K562 (cell line): ENCODE data around the gene KRT80. TPM values are rescaled to one million over a fixed set of nuclear protein-coding genes. Genes with fewer than 3 reads are reported as not detected.

Experiments
- ATAC-seq: fragments of 200-7000 bp; cut with Tn5 transposase; 3 replicates; pipeline ENCODE4 v1.9.1; 2020; ENCODE audit warnings: moderate library complexity
- BruUV-seq: library from RNA; stranded (reverse); fragments of 400-500 nt; replicated peaks from 2 replicates; lab custom pipeline; 2021; lab: Mats Ljungman, UMichigan
- CTCF ChIA-PET: fragments of 300-600 bp; formaldehyde crosslinking; extraction: SDS; loops from one replicate; lab custom pipeline; 2021; ENCODE audit warnings: low intra/inter-chr PET ratio; lab: Yijun Ruan, JAX
- POLR2A ChIA-PET: fragments of 300-600, 350-650 bp; sonication (Branson Sonifier 250); formaldehyde crosslinking; extraction: SDS; loops from one replicate; lab custom pipeline; 2021; ENCODE audit warnings: antibody characterized with exemption, inconsistent platforms; lab: Yijun Ruan, JAX
- DNase-seq, 4 experiments: peaks; one replicate each; pipeline versions ENCODE4 v3.0.0 to v3.0.0-alpha.2; 2011 to 2018; ENCODE audit warnings: low spot score in 3 of 4, mixed read lengths in 3 of 4; ENCODE audit errors: extremely low read depth in 1 of 4
- FAIRE-seq: peaks from 2 replicates; lab custom pipeline; 2011; peaks lifted over from hg19 to GRCh38; lab: Jason Lieb, UNC
- H2AFZ ChIP-seq: 2 replicates; pipeline ENCODE4 v1.6.0; 2011; ENCODE audit warnings: low read depth, low read length, control low read depth, inconsistent platforms
- H3K27ac ChIP-seq: fragments of 200-600 bp; 3 replicates; pipeline ENCODE4 v1.8.0; 2011; ENCODE audit warnings: low read depth, mild to moderate bottlenecking, control low read depth, inconsistent platforms, low read length, moderate library complexity, mixed read lengths; ENCODE audit errors: extremely low read depth
- H3K27me3 ChIP-seq, 2 experiments: fragments of 300-600 bp in 1 of 2; 2 replicates in 1 of 2; 3 replicates in 1 of 2; pipeline versions ENCODE4 v1.6.0 to v1.8.0; 2011; ENCODE audit warnings: inconsistent platforms in 2 of 2, low read length in 2 of 2, mild to moderate bottlenecking in 1 of 2, mixed read lengths in 1 of 2, moderate library complexity in 1 of 2; ENCODE audit not compliant: control insufficient read depth in 2 of 2, insufficient read depth in 2 of 2
- H3K36me3 ChIP-seq: fragments of 300-600 bp; 3 replicates; pipeline ENCODE4 v1.8.0; 2011; ENCODE audit warnings: mild to moderate bottlenecking, low read length, inconsistent platforms; ENCODE audit not compliant: control insufficient read depth, insufficient read depth
- H3K4me1 ChIP-seq, 2 experiments: fragments of 200-600 bp in 1 of 2; replicated peaks in 1 of 2; 2 replicates in 1 of 2; 3 replicates in 1 of 2; pipeline versions ENCODE4 v1.5.1 to v1.8.0; 2011; ENCODE audit warnings: inconsistent platforms in 2 of 2, low read length in 2 of 2, mild to moderate bottlenecking in 1 of 2, mixed read lengths in 1 of 2, moderate library complexity in 1 of 2; ENCODE audit not compliant: control insufficient read depth in 2 of 2, insufficient read depth in 2 of 2
- H3K4me2 ChIP-seq: 2 replicates; pipeline ENCODE4 v1.6.1; 2011; ENCODE audit warnings: low read length, control low read depth, inconsistent platforms, mixed read lengths; ENCODE audit not compliant: insufficient read depth
- H3K4me3 ChIP-seq: fragments of 200-600 bp; sonication (generic), shearing (Covaris generic); 2 replicates; pipeline ENCODE4 v1.5.1; 2016; ENCODE audit warnings: control low read depth, inconsistent platforms
- H3K79me2 ChIP-seq: fragments of 200-600 bp; 3 replicates; pipeline ENCODE4 v1.8.0; 2011; ENCODE audit warnings: low read length, inconsistent platforms; ENCODE audit not compliant: control insufficient read depth, insufficient read depth
- H3K9ac ChIP-seq, 2 experiments: 2 replicates each; pipeline versions ENCODE4 v1.6.0 to v1.6.1; 2011; ENCODE audit warnings: low read depth in 2 of 2, low read length in 2 of 2, control low read depth in 1 of 2, inconsistent platforms in 1 of 2, mild to moderate bottlenecking in 1 of 2, mixed read lengths in 1 of 2; ENCODE audit not compliant: insufficient read depth in 1 of 2
- H3K9me1 ChIP-seq: one replicate; pipeline ENCODE4 v1.6.0; 2011; ENCODE audit warnings: inconsistent platforms, mild to moderate bottlenecking, low read length, moderate library complexity; ENCODE audit not compliant: control insufficient read depth, insufficient read depth
- H3K9me3 ChIP-seq: replicated peaks from 2 replicates; pipeline ENCODE4 v1.5.1; 2011; ENCODE audit warnings: low read depth, low read length, inconsistent platforms; ENCODE audit not compliant: control insufficient read depth, insufficient read depth
- H4K20me1 ChIP-seq: replicated peaks from 2 replicates; pipeline ENCODE4 v1.6.1; 2011; ENCODE audit warnings: low read length, inconsistent platforms, mixed read lengths; ENCODE audit not compliant: control insufficient read depth, insufficient read depth
- ARID1B ChIP-seq: fragments of 450-650 bp; IDR thresholded peaks from 2 replicates; pipeline ENCODE4 v1.6.1; 2016; ENCODE audit warnings: antibody characterized with exemption, mild to moderate bottlenecking, inconsistent platforms
- EP400 ChIP-seq: fragments of 450-650 bp; IDR thresholded peaks from 2 replicates; pipeline ENCODE4 v1.6.1; 2017; ENCODE audit warnings: antibody characterized with exemption, mild to moderate bottlenecking, moderate library complexity
- POLR3G ChIP-seq: IDR thresholded peaks from 2 replicates; pipeline ENCODE4 v1.6.1; 2011; ENCODE audit not compliant: insufficient read length, insufficient replicate concordance; ENCODE audit errors: extremely low read depth
- ZNF140 ChIP-seq: fragments of 250-450 bp; sonication (Bioruptor Pico); IDR thresholded peaks from 2 replicates; pipeline ENCODE4 v1.8.0; 2021; ENCODE audit warnings: moderate library complexity, mild to moderate bottlenecking, inconsistent platforms
- WGBS: fragments of 100-300 bp; shearing (Covaris generic); methylation state at CpG from one replicate; pipeline ENCODE4 v1.1.6; 2016; ENCODE audit warnings: low coverage, mixed read lengths; ENCODE audit not compliant: insufficient coverage; ENCODE audit errors: missing lambda C conversion rate; 5-methylcytosine and 5-hydroxymethylcytosine counted together
- in situ Hi-C: fragments of 300-500 bp; cut with MboI; formaldehyde crosslinking; loops from 4 replicates; pipeline ENCODE4 v1.15.0; 2018; ENCODE audit warnings: inconsistent platforms, mixed read lengths
- intact Hi-C: fragments of 100-400 bp; cut with micrococcal nuclease; formaldehyde crosslinking; loops from 2 replicates; pipeline ENCODE4 v1.14.2; 2022
- polyA plus RNA-seq, 8 experiments: library from polyadenylated mRNA; depleted of rRNA in 4 of 8; stranded (reverse) in 5 of 8; unstranded in 3 of 8; fragments of >200 nt; fragmentation: Nextera tagmentation in 2 of 8; fragmentation: Illumina TruSeq in 1 of 8; extraction: Ambion mirVana in 2 of 8; extraction: Trizol in 1 of 8; gene quantifications; 2 replicates each; pipeline versions ENCODE4 v1.2.1 to v1.2.3, GENCODE V29; 2011 to 2014; ENCODE audit warnings: inconsistent platforms in 1 of 8, missing spikeins in 1 of 8
- total RNA-seq, 7 experiments: library from RNA; depleted of rRNA in 6 of 7; stranded (reverse); fragments of >200 nt in 6 of 7; fragmentation: Illumina TruSeq in 2 of 7; extraction: Trizol in 2 of 7; gene quantifications; 2 replicates each; pipeline versions ENCODE4 v1.2.1 to v1.2.3, GENCODE V29; 2011 to 2021; ENCODE audit warnings: low replicate concordance in 1 of 7

KRT80 gene
- total and polyA plus RNA-seq, 9 of the 15 experiments (the other 6 are each of a cell fraction or from before 2014, with no cell fraction given) = not detected

GRCh38 chr12:52183971-52184370 lies 7.8 kb downstream of the KRT80 start:
- Histone ChIP-seq H3K4me1 (no peaks in the 10 kb centered on the region; a peak in 1 of 5 replicates), H3K36me3 (no peaks in the 10 kb centered on the region), H3K27ac (no peak overlapping the region), H3K79me2 (no peaks in the 10 kb centered on the region), H3K9me3 (no peaks in the 10 kb centered on the region), H2AFZ (no peak overlapping the region), H3K9ac (no peak overlapping the region), H4K20me1 (peaks cover 25% of the 10 kb centered on the region), H3K4me3 (no peak overlapping the region), H3K27me3 (peaks cover 5 to 55% of the 10 kb centered on the region in 2 experiments; a peak in 3 of 5 replicates), H3K4me2 (no peak overlapping the region), H3K9me1 (no peaks in the 10 kb centered on the region)
- ChIA-PET POLR2A (interaction anchor here (1.0 kb wide), 1 partner anchor 13 kb away, joined by 4 read pairs; no protein-coding TSS in a partner anchor), CTCF (no interaction called here)
- in situ Hi-C loops (no loop called here), intact Hi-C loops (loop anchor here (2.0 kb wide), 1 partner anchor 15 kb away; no protein-coding TSS in a partner anchor)
- 8% methylated on average over 8 of the region's 8 CpGs for WGBS
- ATAC-seq (no peak), FAIRE-seq (no peak), DNase-seq (no peak)
- no peak for TF ChIP-seq EP400
- no peak for TF ChIP-seq POLR3G
- no TSS peak for BruUV-seq

- Histone ChIP-seq H3K9me3 (no peaks in the 10 kb centered on the region), H3K4me3 (no peak overlapping the region), H3K9ac (0 out of 4 replicates have a peak overlapping the region, but pooled peaks of 1 of the 2 experiments have one; percentile 35), H3K4me1 (no peaks in the 10 kb centered on the region; a peak in 1 of 5 replicates), H3K36me3 (no peaks in the 10 kb centered on the region), H4K20me1 (peaks cover 30% of the 10 kb centered on the region), H3K4me2 (no peak overlapping the region), H3K79me2 (no peaks in the 10 kb centered on the region), H3K27me3 (peaks cover 5 to 56% of the 10 kb centered on the region in 2 experiments; a peak in 3 of 5 replicates)
- CTCF ChIA-PET = no interaction called here
- WGBS = 0% methylated on average over 5 of the region's 6 CpGs
- in situ Hi-C loops = no loop called here
- no TSS peak for BruUV-seq
- no peak for FAIRE-seq
- DNase-seq = no peak
- intact Hi-C loops = no loop called here
- POLR2A ChIA-PET = no interaction called here
- TF ChIP-seq ARID1B (no peak), ZNF140 (CRISPR knock-in tag) (no peak)
- TF ChIP-seq, all 486 proteins: peak for 0
- Histone ChIP-seq H2AFZ (no peak overlapping the region), H3K9me1 (no peaks in the 10 kb centered on the region), H3K27ac (no peak overlapping the region)
- no peak; the same call in 2 of the 3 replicates for ATAC-seq
Measured at GRCh38 chr12:52183544-52183910, 8.3 kb downstream of the KRT80 start.
